Hindlimb muscle (tissue), 1 donor: Measurements from ENCODE around the gene RLF. TPM values are rescaled to one million over a fixed set of nuclear protein-coding genes. Genes with fewer than 3 reads are reported as not detected.

Experiments
- DNase-seq: peaks from one replicate; pipeline ENCODE4 v3.0.0-alpha.2; 2013
- polyA plus RNA-seq: library from polyadenylated mRNA; unstranded; fragments of 120-200 nt; gene quantifications from one replicate; pipeline ENCODE4 v1.2.1, GENCODE V29; 2013; ENCODE audit not compliant: insufficient read length

The RLF gene
- polyA plus RNA-seq, 1 donor, result 12.8 TPM

- no peak for DNase-seq
These were observed 111.5 kb downstream of the RLF start for GRCh38 chr1:40272653-40273213.

GRCh38 chr1:40273547-40274166 is 112.5 kb downstream of the RLF start:
- no peak for DNase-seq

GRCh38 chr1:40274331-40274730 is 113.1 kb downstream of the RLF start:
- DNase-seq, result no peak

- no peak for DNase-seq
These were observed 114.9 kb downstream of the RLF start for GRCh38 chr1:40276122-40276521.

GRCh38 chr1:40281853-40282252 is 120.7 kb downstream of the RLF start:
- no peak for DNase-seq

Other genes starting within 250 kb of the RLF start
- 1.2 TPM for gene MFSD2A, start 206.2 kb upstream of the RLF start, polyA plus RNA-seq
- gene CAP1, start 120.7 kb upstream of the RLF start, polyA plus RNA-seq, result 80.4 TPM
- gene PPT1, start 64.1 kb upstream of the RLF start, polyA plus RNA-seq, result 38.2 TPM
- gene TMCO2, start 86.5 kb downstream of the RLF start, polyA plus RNA-seq, result not detected
- gene ZMPSTE24, start 96.8 kb downstream of the RLF start, polyA plus RNA-seq, result 24.5 TPM
- 1.2 TPM for gene COL9A2, start 155.9 kb downstream of the RLF start, polyA plus RNA-seq
- 16.3 TPM for gene SMAP2, start 212.3 kb downstream of the RLF start, polyA plus RNA-seq